ENCODE data around the gene PPP1CC.
"Not testable (repeated sequence)": the region's sequence is repeated elsewhere in the genome, so short reads cannot be mapped to it uniquely, and the experiment has no call there.

The PPP1CC gene

DNA sequence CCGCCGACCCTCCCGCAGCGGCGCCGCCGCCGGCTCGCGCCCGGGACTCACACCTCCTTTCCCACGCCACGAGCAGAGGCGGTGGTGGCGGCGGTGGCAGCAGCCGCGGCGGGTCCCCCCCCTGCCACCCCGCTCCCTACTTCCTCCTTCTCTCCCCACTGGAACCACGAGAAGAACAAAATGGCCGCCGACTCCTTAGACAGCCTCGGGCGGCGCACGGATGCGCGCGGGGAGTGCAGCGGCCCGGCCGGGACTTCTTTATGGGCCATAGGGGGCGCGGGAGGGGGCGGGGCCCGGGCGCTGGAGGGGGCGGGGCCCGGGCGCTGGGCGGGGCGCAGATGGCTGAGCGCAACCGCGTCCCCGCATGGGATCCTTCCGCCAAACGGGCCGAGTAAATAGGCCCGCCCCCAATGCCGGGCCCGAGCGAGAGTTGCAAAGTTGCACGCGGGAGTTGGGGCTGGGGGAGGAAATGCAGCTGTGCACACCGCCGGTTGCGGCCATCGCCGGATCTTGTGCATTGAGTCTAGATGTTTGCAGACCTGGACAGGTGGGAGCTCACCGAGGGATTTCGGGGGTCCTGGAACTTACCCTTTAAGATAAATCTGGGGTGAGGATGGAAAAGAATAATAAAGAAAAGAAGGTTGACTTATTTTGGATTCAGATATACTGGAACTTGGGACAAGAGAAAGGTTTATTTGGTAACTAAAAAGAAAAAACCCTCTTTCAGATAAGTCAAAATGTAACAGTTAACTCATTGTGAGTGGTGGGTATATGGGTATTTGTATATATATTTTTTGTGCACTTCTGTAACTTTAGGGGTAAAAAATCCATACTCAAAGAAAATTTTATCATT lies at the start of gene PPP1CC:
PPP1CC (minus strand) TSS at position 174 of the 853 bp plus-strand sequence. CDS start 184 bp downstream, outside the sequence.
- peak; percentile 95 for DNase-seq

DNA sequence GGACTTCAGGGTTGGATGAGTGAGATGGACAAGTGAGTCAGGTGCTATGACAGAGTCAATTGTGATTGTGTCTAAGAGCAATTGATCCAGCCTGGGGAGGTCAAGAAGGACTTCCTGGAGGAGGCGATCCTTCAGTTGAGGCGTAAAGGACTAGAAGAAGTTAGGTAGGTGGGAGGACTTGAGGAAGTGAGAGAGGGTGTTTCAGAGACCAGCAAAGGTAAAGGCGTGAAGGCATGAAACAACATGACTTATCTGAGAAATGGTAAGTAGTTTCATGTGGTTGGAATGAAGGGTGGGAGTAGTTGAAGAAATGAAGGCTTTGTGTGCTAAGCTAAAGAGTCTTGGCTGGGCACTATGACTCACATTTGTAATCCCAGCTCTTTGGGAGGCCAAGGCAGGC lies 48.9 kb upstream of the PPP1CC start:
- DNase-seq: no peak

DNA sequence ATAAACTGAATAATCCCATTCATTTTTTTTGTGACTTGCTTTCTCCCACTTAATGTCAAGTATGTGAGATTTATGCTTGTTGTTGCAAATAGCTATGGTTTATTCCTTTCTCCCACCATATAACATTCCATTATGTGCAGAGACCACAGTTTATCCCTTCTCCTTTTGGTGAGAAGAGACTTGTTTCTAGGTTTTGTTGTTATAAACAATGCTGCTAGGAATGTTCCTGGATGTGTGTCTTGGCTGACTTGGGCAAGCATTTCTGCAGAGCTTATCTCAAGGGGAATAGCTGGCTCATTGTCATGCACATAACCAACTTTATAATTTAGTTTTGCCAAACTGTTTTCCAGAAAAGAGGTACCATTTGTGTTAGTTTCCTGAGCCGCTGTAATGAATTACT lies 47.6 kb upstream of the PPP1CC start:
- DNase-seq: no peak

DNA sequence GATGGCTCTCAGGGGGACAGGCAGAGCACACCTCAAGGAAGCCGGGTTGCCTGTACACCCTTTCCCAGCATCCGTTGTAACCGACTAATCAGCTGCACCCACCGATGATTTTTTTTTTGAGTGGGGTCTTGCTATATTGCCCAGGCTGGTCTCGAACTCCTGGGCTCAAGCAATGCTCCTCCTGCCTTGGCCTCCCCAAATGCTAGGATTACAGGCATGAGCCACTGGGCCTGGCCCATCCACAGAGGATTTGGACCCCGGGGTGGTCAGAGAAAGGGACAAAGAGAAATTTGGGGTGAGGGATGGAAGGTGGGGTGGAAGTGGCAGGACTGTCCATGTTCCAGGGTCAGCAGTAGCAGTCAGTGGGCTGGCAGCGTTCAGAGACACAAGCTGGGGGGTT lies 43.3 kb upstream of the PPP1CC start:
- DNase-seq: no peak

DNA sequence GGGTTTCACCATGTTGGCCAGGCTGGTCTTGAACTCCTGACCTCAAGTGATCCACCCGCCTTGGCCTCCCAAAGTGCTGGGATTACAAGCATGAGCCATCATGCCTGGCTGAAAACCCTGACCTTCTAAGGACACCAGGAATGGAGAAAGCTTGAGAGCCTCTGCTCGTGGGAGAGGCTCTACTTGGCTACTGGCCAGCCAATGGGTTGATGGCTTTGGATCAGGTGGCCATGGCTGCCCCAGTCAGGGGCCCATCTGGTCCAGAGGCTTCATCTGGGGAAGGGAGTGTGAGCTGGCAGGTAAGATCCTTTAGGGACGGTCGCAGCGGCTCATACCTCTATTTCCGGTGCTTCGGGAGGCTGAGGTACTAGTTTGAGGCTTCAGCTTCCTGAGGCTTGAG lies 42.5 kb upstream of the PPP1CC start:
- DNase-seq: no peak

DNA sequence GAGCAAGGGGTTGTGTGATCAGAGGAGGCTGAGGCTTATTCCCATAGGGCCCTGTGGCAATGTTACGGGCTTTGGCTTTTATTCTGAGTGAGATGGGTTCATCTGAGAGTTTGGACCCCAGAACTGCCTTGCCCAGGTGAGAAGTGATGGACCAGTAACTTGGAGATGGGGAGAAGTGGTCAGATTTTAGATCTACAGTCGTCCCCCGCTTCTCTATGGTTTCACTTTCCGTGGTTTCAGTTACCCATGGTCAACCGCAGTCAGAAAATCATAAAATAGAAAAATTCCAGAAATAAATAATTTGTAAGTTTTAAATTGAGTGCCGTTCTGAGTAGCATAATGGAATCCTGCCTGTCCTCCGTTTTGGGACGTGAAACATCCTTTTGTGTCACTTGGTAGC lies 40.2 kb upstream of the PPP1CC start:
- DNase-seq: no peak

DNA sequence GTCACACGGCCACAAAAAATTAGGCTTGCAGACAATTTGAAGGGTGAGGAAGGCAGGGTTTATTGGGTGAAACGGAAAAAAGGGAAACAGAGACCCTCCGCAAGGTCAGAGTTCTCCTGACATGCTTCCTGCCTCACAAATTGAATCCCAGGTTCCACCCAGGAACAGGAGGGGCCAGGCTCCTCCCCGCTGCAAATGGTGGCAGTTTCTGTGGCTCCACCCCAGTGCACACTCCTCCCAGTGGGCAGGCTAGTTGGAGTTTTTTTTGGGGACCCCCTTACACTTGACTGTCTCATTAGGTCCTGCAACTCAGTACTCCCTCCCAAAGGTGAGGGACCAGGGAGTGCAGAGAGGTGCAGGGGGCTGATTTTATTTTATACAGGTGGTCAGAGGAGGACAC lies 39.4 kb upstream of the PPP1CC start:
- no peak for DNase-seq

DNA sequence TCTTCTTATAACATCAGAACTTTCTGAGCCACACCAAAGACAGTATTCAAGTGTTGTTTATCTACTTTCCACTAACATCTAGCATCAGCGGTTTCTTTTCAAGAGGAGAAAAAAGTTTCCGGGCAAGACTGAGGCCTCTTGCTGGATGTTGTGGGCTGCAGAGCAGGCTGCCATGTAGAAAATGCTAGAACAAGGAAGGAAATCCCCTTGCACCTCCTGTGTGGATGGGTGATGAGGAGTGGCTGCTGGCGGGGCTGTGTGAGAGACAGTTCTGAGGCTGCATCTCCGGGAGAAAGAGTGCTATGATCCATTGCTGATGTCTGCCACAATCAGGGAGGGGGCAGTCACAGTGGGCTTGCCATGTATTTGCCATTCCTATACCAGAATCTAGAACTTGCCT lies 37.8 kb upstream of the PPP1CC start:
- no peak for DNase-seq

DNA sequence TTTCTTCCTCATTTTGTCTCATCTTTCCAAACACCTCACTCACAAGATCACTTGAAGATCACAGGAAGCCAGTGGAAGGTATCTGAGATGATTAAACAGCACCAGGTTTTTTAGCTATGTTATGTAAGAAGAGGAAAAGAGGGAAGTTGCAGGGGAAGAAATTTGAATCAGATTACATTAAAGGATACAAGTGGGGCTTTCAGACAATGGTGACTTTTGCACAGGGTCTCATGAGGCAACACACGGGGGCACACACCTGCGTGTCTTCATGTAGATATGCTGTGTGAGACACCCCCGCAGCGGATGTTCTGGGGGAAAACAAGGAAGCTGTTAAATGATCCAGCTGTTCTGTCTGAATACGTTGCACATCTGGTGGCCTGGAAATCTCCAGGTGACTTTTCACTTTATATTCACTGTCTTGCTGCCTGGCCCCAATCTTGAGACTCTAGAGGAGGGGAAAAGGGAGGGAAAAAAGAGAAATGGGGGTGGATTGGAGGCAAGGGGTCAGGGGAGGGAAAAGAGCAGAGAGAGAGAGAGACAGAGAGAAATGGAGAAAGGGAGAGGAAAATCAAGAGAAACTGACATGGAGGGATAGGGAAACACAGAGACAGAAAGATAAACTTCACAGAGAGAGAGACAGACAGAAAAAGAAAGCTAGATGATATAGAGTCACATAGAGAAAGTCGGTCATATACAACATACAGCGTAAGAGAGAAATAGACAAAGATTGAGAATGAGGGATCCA lies 36.3 kb upstream of the PPP1CC start:
- no peak for DNase-seq

DNA sequence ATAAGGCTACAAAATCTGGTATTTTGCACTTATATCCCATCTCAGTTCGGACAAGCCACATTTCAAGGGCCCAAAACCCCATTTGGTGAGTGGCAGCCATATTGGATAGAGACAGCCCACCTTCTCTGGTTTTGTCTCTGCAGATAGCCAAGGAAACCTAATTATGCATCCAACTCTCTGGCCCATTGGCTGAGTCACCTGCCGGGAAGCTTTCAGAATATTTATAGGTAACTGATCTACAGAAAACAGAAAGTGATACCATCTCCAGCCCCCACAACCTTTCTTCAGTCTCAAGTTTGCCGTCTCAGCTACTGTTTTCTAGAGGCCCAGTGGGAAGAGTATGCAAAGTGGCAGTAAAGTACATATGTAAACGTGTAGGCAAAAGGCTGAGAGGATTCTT lies 33.7 kb upstream of the PPP1CC start:
- DNase-seq: no peak

DNA sequence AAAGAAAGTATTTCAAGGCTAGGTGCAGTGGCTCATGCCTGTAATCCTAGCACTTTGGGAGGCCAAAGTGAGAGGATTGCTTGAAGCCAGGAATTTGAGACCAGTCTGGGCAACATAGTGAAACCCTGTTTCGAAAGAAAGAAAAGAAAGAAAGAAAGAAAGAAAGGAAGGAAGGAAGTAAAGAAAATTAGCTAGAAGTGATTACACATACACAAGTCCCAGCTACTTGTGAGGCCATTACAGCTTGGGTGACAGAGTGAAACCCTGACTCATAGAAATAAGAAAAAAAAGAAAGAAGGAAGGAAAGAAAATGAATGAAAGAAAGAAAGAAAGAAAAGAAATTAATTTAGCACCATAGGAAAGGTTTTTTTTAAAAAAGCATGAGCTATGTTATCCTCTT lies 33.3 kb upstream of the PPP1CC start:
- no peak for DNase-seq

DNA sequence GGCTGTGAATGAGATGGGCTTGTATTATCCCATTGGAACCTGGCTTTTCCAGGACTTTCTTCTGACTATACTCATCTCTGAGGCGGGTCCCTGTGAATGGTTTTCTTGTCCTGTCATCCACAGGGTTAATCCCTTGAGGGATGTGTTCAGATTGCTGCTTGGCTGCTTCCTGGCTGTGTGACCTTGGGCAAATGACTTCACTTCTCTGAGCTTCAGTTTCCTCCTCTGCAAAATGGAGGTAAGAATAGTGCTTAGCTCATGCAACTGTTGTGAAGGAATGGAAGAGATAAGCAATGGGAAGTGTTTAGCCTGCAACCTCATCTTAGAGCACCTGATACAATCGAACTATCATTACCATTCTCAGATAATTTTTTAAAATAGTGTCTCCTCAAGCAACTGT lies 32.1 kb upstream of the PPP1CC start:
- DNase-seq: no peak

DNA sequence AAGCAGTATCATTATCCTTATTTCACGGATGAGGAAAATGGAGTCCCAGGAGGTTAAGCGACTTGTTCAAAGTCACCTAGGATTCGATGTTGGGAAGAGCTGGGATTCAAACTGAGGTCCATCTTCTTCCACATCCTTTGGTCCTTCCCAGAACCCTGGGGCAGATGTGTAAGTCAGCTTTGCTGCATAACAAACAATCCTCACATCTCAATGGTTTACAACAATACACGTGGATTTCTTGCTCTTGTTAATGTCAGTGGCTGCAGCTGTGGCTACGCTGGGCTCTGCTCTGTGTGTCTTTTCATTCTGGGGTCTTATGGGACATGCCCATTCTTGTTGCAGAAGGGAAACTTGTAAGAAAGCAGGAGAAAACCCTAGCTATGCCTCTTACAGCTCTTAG lies 26.3 kb upstream of the PPP1CC start:
- DNase-seq: no peak

DNA sequence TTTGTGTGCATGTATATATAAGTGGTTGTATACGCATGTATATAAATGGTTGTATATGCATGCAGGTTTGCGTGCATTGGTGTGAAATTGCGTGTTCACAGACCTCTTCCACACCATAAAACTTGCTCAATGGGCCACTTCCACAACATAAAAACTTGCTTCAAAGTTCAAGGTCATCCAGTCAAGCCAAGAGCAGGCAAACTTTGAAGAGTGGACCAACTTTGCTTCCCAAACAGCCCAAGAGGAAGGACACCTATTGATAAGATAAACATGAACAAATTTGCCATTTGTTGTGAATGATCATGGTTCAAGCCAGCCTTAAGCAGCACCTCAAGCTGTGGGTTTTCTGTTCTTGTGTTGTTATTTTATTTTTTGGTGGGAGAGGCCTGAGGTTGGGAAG lies 25.2 kb upstream of the PPP1CC start:
- DNase-seq: no peak

DNA sequence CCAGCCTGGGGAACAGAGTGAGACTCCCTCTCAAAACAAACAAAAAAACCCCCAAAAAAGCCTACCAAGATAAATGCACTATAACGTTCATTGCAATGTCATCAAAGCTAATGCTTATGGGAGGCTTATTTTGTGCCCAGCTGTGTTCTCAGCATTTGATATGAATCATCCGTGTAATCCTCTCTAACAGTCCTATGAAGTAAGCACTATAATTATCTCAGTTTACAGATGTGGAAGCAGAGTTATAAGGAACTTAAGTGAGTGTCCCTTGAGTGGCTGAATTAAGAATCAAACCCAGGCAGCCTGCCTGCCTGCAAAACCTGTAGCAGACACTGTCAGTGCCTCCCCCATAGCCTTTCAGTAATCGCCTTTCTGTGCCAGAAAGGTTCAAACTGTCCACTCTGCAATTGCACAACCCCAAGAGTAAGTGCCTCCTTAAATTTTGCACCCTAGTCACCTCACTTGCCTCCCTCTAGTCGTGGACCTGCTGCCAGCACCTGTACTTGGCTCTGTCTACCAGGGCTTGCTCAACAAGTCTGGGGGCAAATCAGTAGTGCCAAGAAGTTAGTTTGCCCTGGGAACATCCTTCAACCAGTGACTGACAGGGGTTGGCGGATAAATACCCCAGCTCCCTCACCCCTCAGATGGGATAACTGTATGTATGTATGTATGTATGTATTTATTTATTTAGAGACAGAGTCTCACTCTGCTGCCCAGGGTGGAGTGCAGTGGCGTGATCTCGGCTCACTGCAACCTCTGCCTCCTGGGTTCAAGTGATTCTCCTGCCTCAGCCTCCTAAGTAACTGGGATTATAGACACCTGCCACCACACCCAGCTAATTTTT lies 23.8 kb upstream of the PPP1CC start:
- no peak for DNase-seq

DNA sequence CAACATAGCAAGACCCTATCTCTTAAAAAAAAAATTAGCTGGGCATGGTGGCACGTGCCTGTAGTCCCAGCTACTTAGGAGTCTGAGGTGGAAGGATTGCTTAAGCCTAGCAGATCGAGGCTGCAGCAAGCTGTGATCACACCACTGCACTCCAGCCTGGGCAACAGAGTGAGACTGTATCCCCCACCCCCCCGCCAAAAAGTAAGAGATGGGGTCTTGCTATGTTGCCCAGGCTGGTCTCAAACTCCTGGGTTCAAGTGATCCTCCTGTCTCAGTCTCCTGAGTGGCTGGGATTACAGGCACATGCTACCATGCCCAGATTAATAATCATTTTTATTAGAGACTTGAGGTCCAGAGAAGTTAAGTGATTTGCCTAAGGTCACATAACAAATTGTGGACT lies 22.9 kb upstream of the PPP1CC start:
- not testable (repeated sequence) for DNase-seq

DNA sequence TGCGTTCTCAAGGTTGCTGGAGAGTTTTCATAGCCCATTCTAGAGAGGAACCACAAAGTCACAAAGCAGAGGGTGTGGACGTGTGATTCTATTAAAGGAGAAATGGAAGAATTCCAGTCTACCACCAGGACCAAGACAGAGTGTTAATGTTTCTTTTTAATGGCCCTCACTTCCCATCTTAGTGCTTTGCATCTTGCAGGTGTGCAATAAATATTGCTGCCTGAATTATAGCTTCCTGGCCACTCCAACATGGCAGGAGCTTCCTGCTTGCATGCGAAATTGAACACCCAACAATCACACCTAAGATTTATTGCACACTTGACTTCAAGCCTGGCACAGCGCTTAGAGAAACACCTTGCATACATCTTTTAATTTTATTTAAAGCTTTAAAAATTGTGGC lies 22.4 kb upstream of the PPP1CC start:
- peak; percentile 30 for DNase-seq

DNA sequence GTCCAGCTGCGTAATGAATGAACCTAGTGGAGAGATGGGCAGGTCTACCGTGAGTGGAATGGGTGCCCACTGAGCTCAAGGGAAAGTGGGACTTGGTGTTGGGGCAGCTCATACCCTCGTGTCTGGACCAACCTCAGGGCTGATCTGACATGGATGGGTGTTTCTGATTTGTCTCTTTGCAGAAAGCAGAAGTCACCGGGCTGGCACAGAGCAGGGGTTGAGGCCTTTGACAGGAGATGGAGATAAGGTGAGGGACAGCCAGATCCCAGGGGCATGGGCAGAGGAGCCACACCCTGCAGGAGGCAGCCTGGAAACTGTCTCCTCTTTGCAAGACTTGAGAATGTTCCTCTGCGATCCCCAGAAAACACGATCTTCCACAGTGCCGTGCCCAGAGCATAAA lies 20.9 kb upstream of the PPP1CC start:
- DNase-seq: no peak

DNA sequence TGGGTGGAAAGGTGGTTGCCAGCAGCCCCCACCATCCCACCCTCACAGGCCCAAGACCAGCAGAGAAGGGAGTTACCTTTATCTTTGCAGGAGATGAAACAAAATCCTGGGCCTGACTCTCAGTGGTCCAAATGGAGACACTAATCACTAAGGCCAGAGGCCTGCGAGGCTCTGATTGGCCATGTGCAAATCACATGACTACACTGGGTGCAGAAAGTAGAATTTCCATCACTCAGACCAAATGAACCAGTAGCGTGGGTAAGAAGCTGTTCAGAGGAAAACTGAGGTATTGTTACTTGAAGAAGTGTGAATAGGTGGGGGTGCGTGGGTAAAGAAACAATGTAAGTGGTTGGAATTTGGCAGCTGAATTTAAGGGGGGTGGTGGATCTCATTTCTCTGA lies 20.2 kb upstream of the PPP1CC start:
- DNase-seq: no peak

DNA sequence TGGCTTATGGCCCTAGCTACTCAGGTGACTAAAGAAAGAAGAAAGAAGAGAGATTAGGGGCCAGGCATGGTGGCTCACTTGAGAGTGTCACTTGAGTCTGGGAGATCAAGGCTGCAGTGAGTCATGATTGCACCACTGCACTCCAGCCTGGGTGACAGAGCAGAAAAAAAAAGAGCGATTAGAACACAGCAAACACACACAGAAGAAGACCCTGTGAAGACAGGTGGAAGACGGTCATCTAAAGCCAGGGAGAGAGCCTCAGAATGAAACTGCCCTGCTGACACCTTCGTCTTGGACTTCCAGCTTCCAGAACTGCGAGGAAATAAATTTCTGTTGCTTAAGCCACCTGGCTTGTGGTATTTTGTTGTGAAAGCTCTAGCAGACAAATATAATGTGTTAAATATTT lies 17.5 kb upstream of the PPP1CC start:
- DNase-seq: no peak

DNA sequence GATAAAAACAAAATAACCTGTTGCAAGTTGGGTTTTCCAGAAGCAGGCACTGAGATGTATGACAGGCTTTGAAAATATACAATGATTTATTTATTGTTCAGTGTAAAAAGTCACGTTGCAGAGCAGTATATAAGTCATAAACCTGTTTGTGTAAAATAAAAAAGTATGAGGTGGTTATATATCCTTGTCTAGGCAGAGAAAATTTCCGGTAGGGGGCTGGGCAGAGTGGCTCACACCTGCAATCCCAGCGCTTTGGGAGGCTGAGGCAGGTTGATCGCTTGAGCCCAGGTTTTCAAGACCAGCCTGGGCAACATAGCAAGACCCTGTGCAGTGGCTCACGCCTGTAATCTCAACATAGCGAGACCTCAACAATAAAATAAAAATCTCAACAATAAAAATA lies 16.2 kb upstream of the PPP1CC start:
- no peak for DNase-seq

DNA sequence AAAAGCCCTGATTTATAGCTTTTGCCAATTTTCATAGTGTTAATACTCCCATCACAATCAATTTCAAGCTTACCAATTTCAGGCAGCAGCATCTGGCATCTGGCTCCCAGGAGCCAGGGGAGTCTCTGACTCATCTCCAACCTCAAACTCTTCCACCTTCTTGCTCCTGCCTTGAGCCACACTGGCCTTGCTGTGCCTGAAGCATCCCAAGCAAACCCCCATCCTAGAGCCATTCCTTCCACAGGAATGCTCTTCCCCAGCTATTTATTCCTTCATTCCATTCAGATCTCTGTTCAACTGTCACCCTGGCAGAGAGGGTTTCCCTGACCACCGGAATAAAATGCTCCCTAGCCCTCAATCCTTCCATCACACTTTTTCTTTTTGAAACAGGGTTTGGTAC lies 13.9 kb upstream of the PPP1CC start:
- DNase-seq: no peak

DNA sequence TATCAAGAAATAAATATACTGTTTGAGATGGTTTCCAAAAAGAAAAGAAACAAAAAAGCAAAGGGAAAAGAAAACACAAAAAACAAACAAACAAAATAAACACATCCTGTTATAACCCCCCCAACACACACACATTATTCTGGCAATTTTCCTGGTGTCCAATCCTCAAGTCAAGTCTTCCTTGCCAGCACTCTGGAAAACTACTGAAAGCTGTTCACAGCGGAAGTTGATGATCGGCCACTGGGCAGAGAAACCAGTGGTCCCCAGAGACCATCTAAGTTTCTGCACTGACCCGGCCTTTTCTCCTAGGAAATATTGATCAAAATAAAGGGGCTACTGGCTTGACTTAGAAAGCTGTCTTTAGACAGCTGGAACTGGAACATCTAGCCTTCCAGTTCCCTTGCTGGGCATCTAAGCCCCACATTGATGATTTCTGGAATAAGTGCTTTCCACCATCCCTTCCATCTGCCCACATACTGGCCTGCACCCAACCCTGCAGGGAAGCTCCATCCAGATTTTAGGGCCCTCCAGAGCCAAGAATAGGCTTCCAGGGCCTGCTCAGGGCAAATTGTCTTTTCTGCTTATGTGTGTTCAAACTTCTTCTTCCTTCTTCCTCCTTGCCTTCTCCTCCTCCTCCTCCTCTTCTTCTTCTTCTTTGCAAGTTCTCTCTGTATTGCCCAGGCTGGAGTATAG lies 11.6 kb upstream of the PPP1CC start:
- no peak for DNase-seq

Data from NCI-H2029 (cell line).